GM23248 (cell line): ENCODE data around the gene CPA2.
"Not testable (repeated sequence)": the region's sequence is repeated elsewhere in the genome, so short reads cannot be mapped to it uniquely, and the experiment has no call there.

ENCODE experiments used
- EZH2 ChIP-seq: fragments of 200-600 bp; sonication (generic); IDR thresholded peaks from 2 replicates; pipeline ENCODE4 v1.6.1; 2018; ENCODE audit warnings: antibody characterized with exemption, mild to moderate bottlenecking; ENCODE audit not compliant: insufficient read depth, poor library complexity, severe bottlenecking
- EZH2phosphoT487 ChIP-seq: fragments of 200-600 bp; sonication (generic); IDR thresholded peaks from 2 replicates; pipeline ENCODE4 v1.6.1; 2018; ENCODE audit warnings: antibody characterized with exemption, moderate library complexity, mild to moderate bottlenecking, low read depth; ENCODE audit not compliant: insufficient read depth

DNA sequence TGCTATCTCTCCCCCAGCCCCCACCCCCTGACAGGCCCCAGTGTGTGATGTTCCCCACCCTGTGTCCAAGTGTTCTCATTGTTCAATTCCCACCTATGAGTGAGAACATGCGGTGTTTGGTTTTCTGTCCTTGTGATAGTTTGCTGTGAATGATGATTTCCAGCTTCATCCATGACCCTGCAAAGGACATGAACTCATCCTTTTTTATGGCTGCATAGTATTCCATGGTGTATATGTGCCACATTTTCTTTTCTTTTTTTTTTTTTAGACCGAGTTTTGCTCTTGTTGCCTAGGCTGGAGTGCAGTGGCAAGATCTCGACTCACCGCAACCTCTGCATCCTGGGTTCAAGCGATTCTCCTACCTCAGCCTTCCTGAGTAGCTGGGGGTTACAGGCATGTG, 17.8 kb upstream of the CPA2 start:
- not testable (repeated sequence) for TF ChIP-seq EZH2, EZH2phosphoT487
